ENCODE data around the gene MACF1. TPM values are rescaled to one million over a fixed set of nuclear protein-coding genes. Genes with fewer than 3 reads are reported as not detected.
A peak's percentile ranks its signal among the peaks of the same experiment; 100 is the strongest.

Gene MACF1
- total and polyA plus RNA-seq, 2 donors from 2014 or later = 65.7 to 387 TPM

DNA sequence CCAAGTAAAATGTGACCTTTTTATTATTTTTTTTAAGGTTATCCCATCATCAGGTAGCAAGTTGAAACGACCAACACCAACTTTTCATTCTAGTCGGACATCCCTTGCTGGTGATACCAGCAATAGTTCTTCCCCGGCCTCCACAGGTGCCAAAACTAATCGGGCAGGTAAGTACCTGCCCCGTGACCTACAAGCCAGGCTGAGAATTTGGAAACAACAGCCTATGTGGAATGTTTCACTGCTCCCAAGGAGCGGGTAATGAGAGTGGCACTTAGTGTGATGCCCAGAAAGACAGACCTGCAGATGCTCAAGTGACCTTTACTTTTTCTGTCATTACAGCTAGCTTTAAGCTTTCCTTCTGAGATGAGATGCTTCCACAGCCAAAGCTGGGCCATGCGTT is 280.1 kb downstream of the MACF1 start:
- Histone ChIP-seq H3K4me1 (ENCODE audit: control insufficient read depth in 2 of 3, insufficient read depth in 2 of 3, low read depth in 1 of 3, low read length in 3 of 3) (peaks cover 0 to 2% (median 0%) of the 10 kb centered on the region in 3 donors), H3K4me3 (ENCODE audit: low read length in 3 of 3) (no peak overlapping the region), H3K36me3 (ENCODE audit: control insufficient read depth in 2 of 3, insufficient read depth in 3 of 3, low read length in 3 of 3) (peaks cover 7 to 52% (median 35%) of the 10 kb centered on the region in 3 donors), H3K9ac (ENCODE audit: low read length in 3 of 3) (no peak overlapping the region), H3K9me3 (ENCODE audit: control insufficient read depth in 2 of 3, insufficient read depth in 1 of 3, low read length in 3 of 3) (no peaks in the 10 kb centered on the region), H3K27ac (ENCODE audit: low read depth in 2 of 2, low read length in 2 of 2) (no peak overlapping the region), H3K27me3 (ENCODE audit: control insufficient read depth, insufficient read depth, low read length) (no peaks in the 10 kb centered on the region)
- TF ChIP-seq, protein P1, sequence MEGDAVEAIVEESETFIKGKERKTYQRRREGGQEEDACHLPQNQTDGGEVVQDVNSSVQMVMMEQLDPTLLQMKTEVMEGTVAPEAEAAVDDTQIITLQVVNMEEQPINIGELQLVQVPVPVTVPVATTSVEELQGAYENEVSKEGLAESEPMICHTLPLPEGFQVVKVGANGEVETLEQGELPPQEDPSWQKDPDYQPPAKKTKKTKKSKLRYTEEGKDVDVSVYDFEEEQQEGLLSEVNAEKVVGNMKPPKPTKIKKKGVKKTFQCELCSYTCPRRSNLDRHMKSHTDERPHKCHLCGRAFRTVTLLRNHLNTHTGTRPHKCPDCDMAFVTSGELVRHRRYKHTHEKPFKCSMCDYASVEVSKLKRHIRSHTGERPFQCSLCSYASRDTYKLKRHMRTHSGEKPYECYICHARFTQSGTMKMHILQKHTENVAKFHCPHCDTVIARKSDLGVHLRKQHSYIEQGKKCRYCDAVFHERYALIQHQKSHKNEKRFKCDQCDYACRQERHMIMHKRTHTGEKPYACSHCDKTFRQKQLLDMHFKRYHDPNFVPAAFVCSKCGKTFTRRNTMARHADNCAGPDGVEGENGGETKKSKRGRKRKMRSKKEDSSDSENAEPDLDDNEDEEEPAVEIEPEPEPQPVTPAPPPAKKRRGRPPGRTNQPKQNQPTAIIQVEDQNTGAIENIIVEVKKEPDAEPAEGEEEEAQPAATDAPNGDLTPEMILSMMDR (IDR thresholded peaks at IDR 0.05; ENCODE audit: borderline replicate concordance, extremely low read depth, insufficient read depth) = no peak
- DNase-seq (no peak), FAIRE-seq (no peak)
- intact Hi-C loops (cut with DNase I) = no loop called here

DNA sequence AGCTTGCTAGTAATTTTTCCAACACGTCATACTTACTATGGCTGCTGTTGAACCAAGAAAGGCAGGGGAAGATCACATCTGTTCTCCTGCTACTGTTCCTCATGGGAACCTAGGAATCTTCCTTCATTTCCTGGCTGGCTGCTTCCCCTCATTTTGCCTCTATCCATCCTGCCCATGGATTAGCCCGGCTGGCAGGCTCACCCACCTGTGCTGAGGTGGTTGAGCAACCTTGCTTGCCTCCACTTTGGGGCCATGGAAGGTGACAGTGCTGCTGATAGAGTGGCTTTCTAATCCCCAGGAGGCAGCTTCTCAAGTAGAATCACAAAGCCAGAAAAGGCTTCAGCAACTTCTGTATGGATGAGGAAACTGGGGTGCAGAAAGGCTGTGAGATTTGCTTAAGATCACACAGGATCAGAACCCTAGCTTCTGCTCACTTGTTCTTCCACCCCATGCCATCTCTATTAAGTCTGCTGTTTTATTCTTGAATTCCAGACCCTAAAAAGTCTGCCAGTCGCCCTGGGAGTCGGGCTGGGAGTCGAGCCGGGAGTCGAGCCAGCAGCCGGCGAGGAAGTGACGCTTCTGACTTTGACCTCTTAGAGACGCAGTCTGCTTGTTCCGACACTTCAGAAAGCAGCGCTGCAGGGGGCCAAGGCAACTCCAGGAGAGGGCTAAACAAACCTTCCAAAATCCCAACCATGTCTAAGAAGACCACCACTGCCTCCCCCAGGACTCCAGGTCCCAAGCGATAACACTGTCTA is 280.7 kb downstream of the MACF1 start:
- no peak overlapping the region for H3K4me3 ChIP-seq (ENCODE audit: low read length in 3 of 3)
- H3K9ac ChIP-seq (ENCODE audit: low read length in 3 of 3) = no peak overlapping the region
- peak overlapping the region in 1 of 2 donors; percentile 54 for H3K27ac ChIP-seq (ENCODE audit: low read depth in 2 of 2, low read length in 2 of 2)
- H3K4me1 ChIP-seq (ENCODE audit: control insufficient read depth in 2 of 3, insufficient read depth in 2 of 3, low read depth in 1 of 3, low read length in 3 of 3) = peaks cover 0 to 2% (median 0%) of the 10 kb centered on the region in 3 donors
- DNase-seq (peak in 1 of 5 donors; percentile 86), FAIRE-seq (no peak)
- no peaks in the 10 kb centered on the region for H3K27me3 ChIP-seq (ENCODE audit: control insufficient read depth, insufficient read depth, low read length)
- TF ChIP-seq, protein P1 (IDR thresholded peaks at IDR 0.05; ENCODE audit: borderline replicate concordance, extremely low read depth, insufficient read depth) = no peak
- intact Hi-C loops (cut with DNase I) = no loop called here
- H3K9me3 ChIP-seq (ENCODE audit: control insufficient read depth in 2 of 3, insufficient read depth in 1 of 3, low read length in 3 of 3) = no peaks in the 10 kb centered on the region
- H3K36me3 ChIP-seq (ENCODE audit: control insufficient read depth in 2 of 3, insufficient read depth in 3 of 3, low read length in 3 of 3) = peaks cover 2 to 45% (median 29%) of the 10 kb centered on the region in 3 donors

DNA sequence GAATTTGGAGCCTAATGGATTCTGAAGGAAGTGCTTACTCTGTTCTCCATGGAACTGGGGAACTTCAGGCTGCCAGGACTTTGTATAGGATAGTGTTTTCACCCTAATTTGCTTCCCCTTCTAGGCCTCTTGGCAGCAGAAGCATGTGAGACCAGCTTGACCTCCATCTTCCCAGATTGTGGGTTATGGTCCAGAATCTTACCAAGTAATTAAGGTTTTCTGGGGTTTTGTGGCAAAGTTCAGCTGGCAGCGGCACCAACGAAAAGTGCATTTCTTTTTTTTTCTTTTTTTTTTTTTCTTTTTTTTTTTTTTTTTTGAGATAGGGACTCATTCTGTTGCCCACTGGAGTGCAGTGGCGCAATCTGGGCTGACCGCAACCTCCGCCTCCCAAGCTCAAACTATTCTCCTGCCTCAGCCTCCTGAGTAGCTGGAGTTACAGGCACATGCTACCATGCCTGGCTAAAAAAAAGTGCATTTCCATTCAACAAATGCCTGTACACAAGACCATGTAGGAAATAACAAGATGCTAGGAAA is 283.6 kb downstream of the MACF1 start:
- Histone ChIP-seq H3K9ac (ENCODE audit: low read length in 3 of 3) (no peak overlapping the region), H3K36me3 (ENCODE audit: control insufficient read depth in 2 of 3, insufficient read depth in 3 of 3, low read length in 3 of 3) (peaks cover 2 to 26% (median 20%) of the 10 kb centered on the region in 3 donors), H3K9me3 (ENCODE audit: control insufficient read depth in 2 of 3, insufficient read depth in 1 of 3, low read length in 3 of 3) (no peaks in the 10 kb centered on the region), H3K27ac (ENCODE audit: low read depth in 2 of 2, low read length in 2 of 2) (no peak overlapping the region), H3K27me3 (ENCODE audit: control insufficient read depth, insufficient read depth, low read length) (peaks cover 5% of the 10 kb centered on the region), H3K4me1 (ENCODE audit: control insufficient read depth in 2 of 3, insufficient read depth in 2 of 3, low read depth in 1 of 3, low read length in 3 of 3) (peaks cover 0 to 4% (median 0%) of the 10 kb centered on the region in 3 donors), H3K4me3 (ENCODE audit: low read length in 3 of 3) (no peak overlapping the region)
- no peak for DNase-seq
- intact Hi-C loops (cut with DNase I) = no loop called here
- TF ChIP-seq, protein P1 (IDR thresholded peaks at IDR 0.05; ENCODE audit: borderline replicate concordance, extremely low read depth, insufficient read depth) = no peak
- FAIRE-seq = no peak

Data from kidney (tissue), 14 donors.